Ascending aorta (tissue), 2 donors: ENCODE data around the gene CTDSPL. TPM values are rescaled to one million over a fixed set of nuclear protein-coding genes. Genes with fewer than 3 reads are reported as not detected.
A peak's percentile ranks its signal among the peaks of the same experiment; 100 is the strongest.

ENCODE experiments used
- DNase-seq, 2 donors: peaks; one replicate each; pipeline ENCODE4 v3.0.0-alpha.2; 2019; ENCODE audit warnings: low spot score in 2 of 2
- H3K27ac ChIP-seq, 2 donors: fragments of 200-600 bp; sonication (generic); one replicate each; pipeline ENCODE4 v1.5.1; 2016 to 2017; ENCODE audit warnings: mild to moderate bottlenecking in 1 of 2
- H3K27me3 ChIP-seq: fragments of 200-600 bp; sonication (generic); one replicate; pipeline ENCODE4 v1.5.1; 2017
- H3K36me3 ChIP-seq, 2 donors: fragments of 200-600 bp; sonication (generic); one replicate each; pipeline ENCODE4 v1.5.1; 2016
- H3K4me1 ChIP-seq, 2 donors: fragments of 200-600 bp; sonication (generic); one replicate each; pipeline ENCODE4 v1.5.1; 2016 to 2017; ENCODE audit warnings: mild to moderate bottlenecking in 1 of 2
- H3K4me3 ChIP-seq, 2 donors: fragments of 200-600 bp; sonication (generic); one replicate each; pipeline ENCODE4 v1.5.1; 2016 to 2017; ENCODE audit warnings: mild to moderate bottlenecking in 1 of 2
- H3K9me3 ChIP-seq, 2 donors: fragments of 200-600 bp; sonication (generic); one replicate each; pipeline ENCODE4 v1.5.1; 2016
- intact Hi-C: fragments of 100-400 bp; cut with DNase I; formaldehyde crosslinking; loops from one replicate; pipeline ENCODE4 v1.15.1; 2023
- total RNA-seq: library from RNA; depleted of rRNA; stranded (reverse); fragments of >200 nt; gene quantifications from one replicate; pipeline ENCODE4 v1.1.0, GENCODE V29; 2016
- TF ChIP-seq, protein P1 (sequence below), 3 experiments: fragments of 200-600 bp in 2 of 3; fragments of 450-650 bp in 1 of 3; sonication (generic) in 2 of 3; IDR thresholded peaks; one replicate each; pipeline ENCODE4 v1.5.1; 2016 to 2019; ENCODE audit warnings: antibody characterized with exemption in 3 of 3, mild to moderate bottlenecking in 1 of 3, moderate library complexity in 1 of 3

The CTDSPL gene
- total RNA-seq, 1 donor from 2014 or later = 80.9 TPM

DNA sequence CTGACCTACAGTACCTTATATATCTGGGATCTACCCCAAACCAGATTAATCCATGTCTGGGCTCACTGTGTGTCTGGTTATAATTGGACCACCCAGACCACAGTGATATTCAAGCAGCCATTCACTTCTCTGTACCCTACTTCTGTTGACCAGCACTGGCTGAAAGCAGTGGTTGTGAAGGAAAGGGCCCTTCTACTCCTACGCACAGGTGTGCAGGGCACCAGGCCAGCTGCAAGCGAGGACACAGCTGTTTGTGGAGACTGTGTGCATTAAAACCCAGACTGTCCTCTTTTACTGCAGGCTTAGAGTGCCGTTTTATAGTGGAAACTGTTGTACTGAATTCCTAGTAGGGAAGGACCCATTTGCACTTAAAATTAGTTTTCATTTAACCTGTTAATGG lies 29.5 kb downstream of the CTDSPL start:
- Histone ChIP-seq H3K4me1 (peaks cover 0 to 25% of the 10 kb centered on the region in 2 donors), H3K27me3 (no peaks in the 10 kb centered on the region), H3K9me3 (no peaks in the 10 kb centered on the region), H3K36me3 (no peaks in the 10 kb centered on the region), H3K4me3 (no peak overlapping the region), H3K27ac (no peak overlapping the region)
- intact Hi-C loops = no loop called here
- DNase-seq = no peak
- TF ChIP-seq, protein P1, sequence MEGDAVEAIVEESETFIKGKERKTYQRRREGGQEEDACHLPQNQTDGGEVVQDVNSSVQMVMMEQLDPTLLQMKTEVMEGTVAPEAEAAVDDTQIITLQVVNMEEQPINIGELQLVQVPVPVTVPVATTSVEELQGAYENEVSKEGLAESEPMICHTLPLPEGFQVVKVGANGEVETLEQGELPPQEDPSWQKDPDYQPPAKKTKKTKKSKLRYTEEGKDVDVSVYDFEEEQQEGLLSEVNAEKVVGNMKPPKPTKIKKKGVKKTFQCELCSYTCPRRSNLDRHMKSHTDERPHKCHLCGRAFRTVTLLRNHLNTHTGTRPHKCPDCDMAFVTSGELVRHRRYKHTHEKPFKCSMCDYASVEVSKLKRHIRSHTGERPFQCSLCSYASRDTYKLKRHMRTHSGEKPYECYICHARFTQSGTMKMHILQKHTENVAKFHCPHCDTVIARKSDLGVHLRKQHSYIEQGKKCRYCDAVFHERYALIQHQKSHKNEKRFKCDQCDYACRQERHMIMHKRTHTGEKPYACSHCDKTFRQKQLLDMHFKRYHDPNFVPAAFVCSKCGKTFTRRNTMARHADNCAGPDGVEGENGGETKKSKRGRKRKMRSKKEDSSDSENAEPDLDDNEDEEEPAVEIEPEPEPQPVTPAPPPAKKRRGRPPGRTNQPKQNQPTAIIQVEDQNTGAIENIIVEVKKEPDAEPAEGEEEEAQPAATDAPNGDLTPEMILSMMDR (IDR thresholded peaks at IDR 0.05) = no peak

DNA sequence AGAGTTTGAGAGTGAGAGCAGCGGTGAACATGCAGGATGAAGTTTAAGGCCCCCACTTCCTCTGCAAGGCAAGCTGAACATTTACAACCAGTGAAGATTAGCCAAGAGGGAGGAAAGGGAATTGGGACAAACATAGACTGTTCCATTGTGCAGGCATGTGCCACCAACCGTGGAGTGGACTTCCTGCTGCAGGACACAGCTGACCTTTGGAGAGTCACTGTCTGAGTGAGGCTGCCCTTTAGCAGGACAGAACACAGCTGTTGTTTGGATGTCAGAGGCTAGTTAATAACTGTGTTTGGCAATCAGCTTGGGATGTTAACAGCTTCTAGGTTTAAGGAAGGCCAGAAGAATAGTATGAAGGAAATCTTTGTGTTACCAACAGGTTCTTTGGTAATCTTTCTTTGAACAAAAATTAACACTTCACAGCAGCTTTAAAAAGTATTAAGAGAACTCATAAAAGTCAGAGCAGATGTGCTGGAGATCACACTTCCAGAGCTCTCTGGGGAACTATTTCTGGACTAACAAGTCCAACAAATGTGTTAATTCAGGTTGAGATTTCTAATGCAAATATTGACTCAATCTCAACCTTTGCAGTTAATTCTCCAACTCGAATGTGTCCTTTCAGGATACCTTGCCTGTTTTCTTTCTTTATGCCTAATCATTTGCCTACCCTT lies 31.4 kb downstream of the CTDSPL start:
- TF ChIP-seq, protein P1 (IDR thresholded peaks at IDR 0.05) = no peak
- no peaks in the 10 kb centered on the region for H3K36me3 ChIP-seq
- no peaks in the 10 kb centered on the region for H3K9me3 ChIP-seq
- H3K4me3 ChIP-seq = no peak overlapping the region
- DNase-seq = no peak
- H3K27ac ChIP-seq = no peak overlapping the region
- intact Hi-C loops = no loop called here
- H3K27me3 ChIP-seq = no peaks in the 10 kb centered on the region
- H3K4me1 ChIP-seq = peaks cover 0 to 32% of the 10 kb centered on the region in 2 donors

DNA sequence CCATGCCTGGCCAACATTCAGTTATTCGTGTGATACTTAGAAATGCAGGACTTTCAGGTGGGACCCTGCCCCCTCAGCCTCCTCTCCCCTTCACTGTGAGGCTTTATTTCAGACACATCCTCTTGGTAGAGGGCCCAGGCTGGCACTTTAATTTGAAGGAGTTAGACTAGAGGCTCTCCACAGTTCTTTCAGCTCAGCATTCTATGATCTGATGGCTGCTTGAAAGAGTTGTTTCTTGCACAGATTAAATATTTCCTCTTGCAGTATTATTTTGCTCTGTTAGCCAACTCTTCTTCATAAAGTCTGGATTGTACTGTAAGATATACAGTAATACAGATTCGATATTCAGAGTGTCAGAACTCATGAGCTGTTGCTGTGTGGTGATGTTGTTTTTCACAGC lies 35.1 kb downstream of the CTDSPL start:
- H3K4me1 ChIP-seq = peaks cover 0 to 35% of the 10 kb centered on the region in 2 donors
- H3K27ac ChIP-seq = peak overlapping the region; percentile 15 to 60
- H3K27me3 ChIP-seq = no peaks in the 10 kb centered on the region
- no peaks in the 10 kb centered on the region for H3K9me3 ChIP-seq
- H3K4me3 ChIP-seq = no peak overlapping the region
- intact Hi-C loops = no loop called here
- TF ChIP-seq, protein P1 (IDR thresholded peaks at IDR 0.05) = no peak
- no peak for DNase-seq
- H3K36me3 ChIP-seq = no peaks in the 10 kb centered on the region

DNA sequence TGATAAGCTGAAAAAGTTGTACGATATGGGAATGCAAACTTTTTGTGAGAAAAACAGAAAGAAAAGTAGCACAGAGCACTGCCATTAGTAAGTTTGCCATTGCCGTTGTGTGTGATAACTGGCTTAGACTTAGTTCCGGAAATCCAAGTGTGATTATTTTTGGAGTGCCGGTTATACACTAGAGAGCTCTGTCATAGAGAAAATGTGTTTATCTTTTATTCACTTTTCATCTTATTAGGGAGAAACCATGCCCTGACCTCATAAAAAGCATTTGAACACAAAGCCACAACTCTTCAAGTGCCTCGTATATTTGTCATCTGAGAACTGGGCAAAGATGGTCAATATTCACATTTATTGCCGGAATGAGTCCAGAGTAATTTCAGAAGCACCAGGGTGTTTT lies 36.1 kb downstream of the CTDSPL start:
- TF ChIP-seq, protein P1 (IDR thresholded peaks at IDR 0.05) = no peak
- Histone ChIP-seq H3K27ac (peak overlapping the region; percentile 52 to 60), H3K4me1 (peaks cover 0 to 31% of the 10 kb centered on the region in 2 donors), H3K9me3 (no peaks in the 10 kb centered on the region), H3K4me3 (peak overlapping the region in 1 of 2 donors; percentile 19), H3K27me3 (no peaks in the 10 kb centered on the region), H3K36me3 (no peaks in the 10 kb centered on the region)
- intact Hi-C loops = no loop called here
- DNase-seq = no peak

DNA sequence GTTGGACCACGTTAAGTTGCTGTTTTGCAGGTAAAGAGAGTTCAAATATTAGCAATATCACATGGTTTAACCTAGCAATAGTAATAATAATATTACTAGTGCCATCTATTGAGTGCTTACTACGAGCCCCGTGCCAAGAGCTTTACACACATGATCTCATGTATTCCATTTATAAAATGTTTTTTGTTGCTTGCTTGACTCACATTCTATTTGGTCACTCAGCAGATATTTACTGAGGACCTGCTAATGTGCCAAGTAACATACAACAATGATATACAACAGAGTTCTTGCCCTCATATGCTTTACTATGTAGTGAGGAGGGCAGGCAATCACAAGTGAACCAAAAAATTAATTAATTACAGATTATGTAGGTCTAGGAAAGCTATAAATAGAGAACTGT lies 36.7 kb downstream of the CTDSPL start:
- Histone ChIP-seq H3K27ac (peak overlapping the region; percentile 52 to 60), H3K4me1 (peaks cover 0 to 26% of the 10 kb centered on the region in 2 donors)

More for the DNA sequence above, 36.7 kb downstream of the CTDSPL start:
- no peaks in the 10 kb centered on the region for H3K27me3 ChIP-seq
- no peaks in the 10 kb centered on the region for H3K9me3 ChIP-seq
- no peak for DNase-seq
- no peaks in the 10 kb centered on the region for H3K36me3 ChIP-seq
- TF ChIP-seq, protein P1 (IDR thresholded peaks at IDR 0.05) = no peak
- intact Hi-C loops = no loop called here
- no peak overlapping the region for H3K4me3 ChIP-seq
